Osteocyte (in vitro differentiated cells): ENCODE data around the gene TLE6. TPM values are rescaled to one million over a fixed set of nuclear protein-coding genes. Genes with fewer than 3 reads are reported as not detected.

ENCODE experiments used
- DNase-seq: peaks from one replicate; pipeline ENCODE4 v3.0.0; 2021; ENCODE audit warnings: mixed read lengths; ENCODE audit not compliant: unreplicated experiment; ENCODE audit errors: extremely low spot score
- H3K27ac Mint-ChIP-seq: one replicate; pipeline ENCODE4 v1.8.0; 2021; ENCODE audit warnings: mild to moderate bottlenecking, mixed read lengths; ENCODE audit not compliant: unreplicated experiment
- H3K27me3 Mint-ChIP-seq: one replicate; pipeline ENCODE4 v1.8.0; 2021; ENCODE audit warnings: mixed read lengths; ENCODE audit not compliant: unreplicated experiment
- H3K36me3 Mint-ChIP-seq: one replicate; pipeline ENCODE4 v1.8.0; 2021; ENCODE audit warnings: mixed read lengths; ENCODE audit not compliant: unreplicated experiment
- H3K4me1 Mint-ChIP-seq: one replicate; pipeline ENCODE4 v1.8.0; 2021; ENCODE audit warnings: mixed read lengths; ENCODE audit not compliant: unreplicated experiment
- H3K4me3 Mint-ChIP-seq: one replicate; pipeline ENCODE4 v1.8.0; 2021; ENCODE audit warnings: mild to moderate bottlenecking, moderate library complexity, mixed read lengths; ENCODE audit not compliant: unreplicated experiment
- H3K9me3 Mint-ChIP-seq: one replicate; pipeline ENCODE4 v1.8.0; 2021; ENCODE audit warnings: mixed read lengths; ENCODE audit not compliant: unreplicated experiment
- CTCF ChIP-seq: fragments of 200-600 bp; sonication (generic); IDR thresholded peaks from 2 replicates; pipeline ENCODE4 v1.5.0; 2021; ENCODE audit warnings: antibody characterized with exemption, mild to moderate bottlenecking, moderate library complexity
- total RNA-seq: library from RNA; stranded (reverse); gene quantifications from 2 replicates; pipeline ENCODE4 v1.2.1, GENCODE V29; 2021

The TLE6 gene
- total RNA-seq, 1 donor from 2014 or later = 1.5 TPM

- Mint-ChIP-seq H3K4me3 (no peak overlapping the region), H3K9me3 (no peaks in the 10 kb centered on the region), H3K27ac (no peak overlapping the region), H3K27me3 (peaks cover 7% of the 10 kb centered on the region), H3K4me1 (no peaks in the 10 kb centered on the region), H3K36me3 (no peaks in the 10 kb centered on the region)
- TF ChIP-seq CTCF = no peak
- no peak for DNase-seq
Observed at GRCh38 chr19:2992958-2993357, 15.6 kb downstream of the TLE6 start.

- H3K36me3 Mint-ChIP-seq = no peaks in the 10 kb centered on the region
- DNase-seq = no peak
- H3K4me1 Mint-ChIP-seq = no peaks in the 10 kb centered on the region
- no peaks in the 10 kb centered on the region for H3K9me3 Mint-ChIP-seq
- TF ChIP-seq CTCF = no peak
- H3K4me3 Mint-ChIP-seq = no peak overlapping the region
- peaks cover 6% of the 10 kb centered on the region for H3K27me3 Mint-ChIP-seq
- H3K27ac Mint-ChIP-seq = no peak overlapping the region
Observed at GRCh38 chr19:2993579-2993978, 16.2 kb downstream of the TLE6 start.

- H3K9me3 Mint-ChIP-seq = no peaks in the 10 kb centered on the region
- TF ChIP-seq CTCF = no peak
- DNase-seq = no peak
- H3K36me3 Mint-ChIP-seq = peaks cover 2% of the 10 kb centered on the region
- no peak overlapping the region for H3K4me3 Mint-ChIP-seq
- H3K4me1 Mint-ChIP-seq = no peaks in the 10 kb centered on the region
- no peak overlapping the region for H3K27ac Mint-ChIP-seq
- peaks cover 3% of the 10 kb centered on the region for H3K27me3 Mint-ChIP-seq
Observed at GRCh38 chr19:2994588-2995131, 17.3 kb downstream of the TLE6 start.

GRCh38 chr19:2997720-2998119 lies 20.4 kb downstream of the TLE6 start:
- peaks cover 2% of the 10 kb centered on the region for H3K36me3 Mint-ChIP-seq
- DNase-seq = no peak
- H3K27me3 Mint-ChIP-seq = peaks cover 3% of the 10 kb centered on the region
- no peaks in the 10 kb centered on the region for H3K9me3 Mint-ChIP-seq
- H3K4me1 Mint-ChIP-seq = no peaks in the 10 kb centered on the region
- no peak overlapping the region for H3K27ac Mint-ChIP-seq
- TF ChIP-seq CTCF = no peak
- H3K4me3 Mint-ChIP-seq = no peak overlapping the region

GRCh38 chr19:2998642-2999041 lies 21.3 kb downstream of the TLE6 start:
- Mint-ChIP-seq H3K4me1 (no peaks in the 10 kb centered on the region), H3K36me3 (peaks cover 2% of the 10 kb centered on the region), H3K27me3 (peaks cover 3% of the 10 kb centered on the region), H3K4me3 (no peak overlapping the region), H3K27ac (no peak overlapping the region), H3K9me3 (no peaks in the 10 kb centered on the region)
- DNase-seq = no peak
- no peak for TF ChIP-seq CTCF
